HG03159 (cell line): ENCODE measurements around the gene ZNF674.
"Not testable (repeated sequence)": the region's sequence is repeated elsewhere in the genome, so short reads cannot be mapped to it uniquely, and the experiment has no call there.

Experiments used
- ATAC-seq: cut with Tn5 transposase; IDR thresholded peaks from one replicate; pipeline ENCODE4 v1.9.1; 2021; ENCODE audit warnings: mild to moderate bottlenecking, moderate library complexity; ENCODE audit not compliant: unreplicated experiment

Gene ZNF674

DNA sequence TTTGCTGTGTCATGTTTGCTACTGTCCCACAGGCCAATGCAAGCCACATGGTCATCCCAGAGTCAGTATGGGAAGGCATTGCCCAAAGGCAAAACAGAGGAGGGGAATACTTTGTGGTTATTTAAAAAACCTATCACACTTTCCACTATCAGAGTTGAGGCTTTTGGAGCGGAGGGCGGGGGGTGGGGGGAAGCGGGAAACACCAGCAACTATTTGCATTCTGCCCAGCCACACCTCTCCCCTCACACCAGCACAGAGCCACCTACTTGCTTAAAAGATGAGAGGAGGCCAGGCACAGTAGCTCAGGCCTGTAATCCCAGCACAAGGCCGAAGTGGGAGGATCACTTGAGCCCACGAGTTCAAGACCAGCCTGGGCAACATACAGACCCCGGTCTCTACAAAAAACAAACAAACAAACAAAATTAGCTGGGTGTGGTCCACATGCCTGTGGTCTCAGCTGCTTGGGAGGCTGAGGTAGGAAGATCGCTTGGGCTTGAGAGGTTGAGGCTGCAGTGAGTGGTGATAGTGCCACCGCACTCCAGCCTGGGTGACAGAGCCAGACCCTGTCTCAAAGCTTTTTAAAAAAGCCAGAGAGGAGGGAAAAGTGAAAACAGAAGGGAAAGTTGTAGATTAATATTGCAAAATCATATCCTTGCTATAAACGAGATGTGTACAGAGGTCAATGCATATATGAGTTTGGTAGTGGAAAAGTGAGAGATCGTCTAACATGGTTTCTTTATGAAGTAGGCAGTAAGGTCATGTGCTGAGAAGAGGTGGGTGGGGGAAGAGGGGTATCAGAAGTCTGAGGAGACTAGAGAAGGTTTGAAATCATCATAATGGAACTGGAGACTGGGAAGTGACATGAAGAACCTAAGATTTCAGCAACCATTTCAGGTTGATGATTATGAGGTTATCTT is 26.5 kb upstream of the ZNF674 start:
- ATAC-seq, result no peak

DNA sequence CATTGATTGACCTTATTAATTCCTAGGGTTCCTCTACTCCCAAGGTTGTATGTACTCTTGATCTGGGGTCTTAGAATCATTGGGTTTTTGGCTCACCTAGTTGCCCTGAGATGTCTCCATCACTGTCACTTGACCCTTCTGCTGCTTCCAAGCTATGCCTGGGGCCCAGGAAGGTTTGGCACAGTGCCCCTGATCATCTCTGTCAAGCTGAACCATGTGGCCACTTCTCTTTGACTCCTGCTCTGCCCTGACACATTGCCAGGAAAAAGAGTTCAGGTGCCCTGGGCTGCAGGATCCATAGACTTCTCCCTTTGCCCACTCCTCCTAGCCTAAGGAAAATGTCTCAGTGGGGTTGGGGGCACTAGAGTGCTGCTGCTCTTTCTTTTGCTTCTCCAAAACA is 24.4 kb upstream of the ZNF674 start:
- ATAC-seq, result no peak

DNA sequence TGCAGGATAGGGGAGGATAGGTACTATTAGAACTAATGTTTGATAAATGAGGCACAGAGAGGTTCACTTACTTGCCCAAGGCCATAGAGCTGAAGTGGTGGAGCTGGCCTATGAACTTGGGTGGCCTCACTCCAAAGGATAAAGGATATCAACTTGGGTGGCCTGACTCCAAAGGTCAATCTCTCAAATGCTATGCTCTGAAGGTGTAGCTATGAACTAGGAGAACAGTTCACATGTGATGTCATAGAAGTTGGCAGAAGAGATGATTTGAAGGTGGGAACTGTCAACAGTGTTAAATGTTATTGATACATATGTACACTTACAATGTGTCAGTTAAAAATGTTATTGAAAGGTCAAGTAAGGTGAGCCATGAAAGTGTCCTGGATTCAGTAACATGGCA is 22.2 kb upstream of the ZNF674 start:
- no peak for ATAC-seq

DNA sequence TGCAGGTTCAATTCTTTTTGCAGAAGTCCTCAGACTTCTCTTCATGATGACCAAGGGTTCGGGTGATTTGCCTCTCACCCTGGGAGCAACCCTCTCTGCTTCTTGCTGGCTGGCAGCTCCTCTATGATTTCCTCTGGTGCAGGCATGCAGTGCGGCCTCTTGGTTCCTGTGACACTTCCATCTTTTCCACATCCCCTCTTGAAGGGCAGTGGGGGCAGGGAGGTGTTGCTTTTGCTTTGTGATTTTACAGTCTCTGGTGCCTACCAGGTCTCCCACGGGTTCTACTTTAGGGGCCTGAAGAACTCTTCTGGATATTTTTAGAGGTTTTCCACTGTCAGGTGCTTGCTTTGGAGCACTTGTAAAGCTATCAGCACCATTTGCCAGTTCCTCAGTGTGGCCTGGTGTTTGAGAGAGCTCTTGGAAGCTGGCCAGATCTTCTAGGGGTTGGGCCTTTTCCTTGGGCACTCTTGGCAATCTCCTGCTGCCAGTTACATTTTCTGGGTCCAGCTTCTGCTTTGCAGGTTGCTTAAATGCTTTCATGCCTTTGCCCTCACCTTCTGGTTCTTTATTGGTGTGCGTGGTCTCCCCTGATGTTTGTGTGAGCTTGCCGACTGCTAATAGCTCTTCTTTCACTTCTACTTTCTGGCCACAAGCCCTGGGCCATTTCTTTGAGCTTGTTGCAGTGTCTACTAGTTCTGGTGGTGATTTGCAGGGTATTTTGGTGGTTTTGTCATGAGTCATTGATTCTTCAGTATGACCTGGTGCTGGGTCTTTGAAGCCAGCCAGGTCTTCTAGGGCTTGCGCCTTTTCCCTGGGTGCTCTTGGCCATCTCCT is 16.8 kb upstream of the ZNF674 start:
- ATAC-seq, result peak; percentile 96

DNA sequence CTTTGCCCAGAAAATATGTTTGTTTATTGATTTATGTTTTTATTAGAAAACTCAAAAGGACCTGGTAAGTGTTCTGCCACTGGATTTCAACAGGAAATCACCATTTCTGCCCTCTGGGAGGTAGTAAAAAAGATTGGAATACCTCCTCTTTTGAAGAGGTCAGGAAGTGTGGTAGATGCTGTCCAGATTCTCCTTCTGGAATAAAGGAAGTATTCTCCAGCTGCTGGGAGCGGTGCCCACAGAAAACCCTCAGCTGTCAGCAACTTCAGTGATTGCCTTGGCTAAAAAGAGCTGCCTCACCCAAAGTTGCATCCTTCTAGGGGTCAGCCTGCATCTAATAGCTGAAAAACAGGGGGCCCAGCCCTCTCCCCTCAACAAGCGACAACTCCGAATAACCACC is 13.8 kb upstream of the ZNF674 start:
- no peak for ATAC-seq

DNA sequence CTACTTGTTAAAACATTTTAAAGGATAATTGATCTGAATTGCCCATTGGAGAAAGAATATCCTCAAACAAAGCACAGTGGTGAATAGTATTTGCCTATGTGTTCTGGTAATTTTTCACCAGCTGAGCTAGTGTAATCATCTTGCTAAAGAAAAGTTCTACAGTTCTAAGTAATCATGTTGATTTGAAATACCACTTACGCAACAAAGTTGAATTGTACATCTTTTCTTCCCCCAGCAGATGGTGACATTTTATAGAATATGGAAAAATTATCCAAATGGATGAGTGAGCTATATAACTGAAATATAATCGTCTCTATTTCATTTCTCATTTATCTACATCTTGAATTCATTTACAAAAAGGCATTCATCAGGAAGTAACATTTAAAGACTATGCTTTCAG is 9.7 kb upstream of the ZNF674 start:
- ATAC-seq, result no peak

DNA sequence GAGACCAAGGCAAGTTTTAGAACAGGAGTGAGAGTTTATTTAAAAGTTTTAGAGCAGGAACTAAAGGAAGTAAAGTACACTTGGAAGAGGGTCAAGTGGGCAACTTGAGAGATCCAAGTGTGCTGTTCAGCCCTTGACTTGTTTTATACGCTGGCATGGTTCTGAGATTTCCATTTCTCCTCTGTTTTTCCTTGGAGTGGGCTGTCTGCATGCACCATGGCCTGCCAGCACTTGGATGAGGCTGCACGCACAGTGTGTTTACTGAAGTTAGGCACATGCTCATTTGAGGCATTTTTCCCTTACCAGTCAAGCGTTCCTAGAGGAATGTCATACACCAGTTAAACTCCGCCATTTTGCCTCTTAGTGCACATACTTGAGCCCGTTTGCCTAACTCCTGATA is 8.7 kb upstream of the ZNF674 start:
- ATAC-seq, result no peak

DNA sequence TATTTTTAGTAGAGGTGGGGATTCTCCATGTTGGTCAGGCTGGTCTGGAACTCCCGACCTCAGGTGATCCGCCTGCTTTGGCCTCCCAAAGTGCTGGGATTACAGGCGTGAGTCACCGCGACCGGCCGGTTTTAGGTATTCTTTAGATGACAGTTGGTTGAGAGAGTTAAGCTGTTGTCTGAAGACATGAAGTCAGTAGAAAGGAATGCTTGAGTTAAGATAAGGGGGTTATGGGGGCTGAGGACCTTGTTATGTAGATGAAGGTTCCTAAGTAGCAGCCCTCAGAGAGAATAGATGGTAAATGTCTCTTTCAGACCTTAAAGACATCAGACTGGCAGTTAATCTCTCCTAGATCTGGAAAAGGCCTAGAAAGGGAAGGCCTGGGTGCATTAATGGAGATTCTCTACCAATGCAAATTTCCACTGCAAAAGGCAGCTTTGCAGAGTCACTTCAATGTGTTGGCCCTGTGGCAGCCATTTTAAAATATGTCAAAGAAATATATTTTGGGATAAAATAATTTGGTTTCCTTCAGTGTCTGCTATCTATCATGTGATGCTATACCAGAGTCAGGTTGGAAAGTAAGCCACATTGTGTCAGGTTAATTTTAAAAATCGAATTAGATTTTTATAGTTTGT is 6.4 kb upstream of the ZNF674 start:
- ATAC-seq, result no peak

DNA sequence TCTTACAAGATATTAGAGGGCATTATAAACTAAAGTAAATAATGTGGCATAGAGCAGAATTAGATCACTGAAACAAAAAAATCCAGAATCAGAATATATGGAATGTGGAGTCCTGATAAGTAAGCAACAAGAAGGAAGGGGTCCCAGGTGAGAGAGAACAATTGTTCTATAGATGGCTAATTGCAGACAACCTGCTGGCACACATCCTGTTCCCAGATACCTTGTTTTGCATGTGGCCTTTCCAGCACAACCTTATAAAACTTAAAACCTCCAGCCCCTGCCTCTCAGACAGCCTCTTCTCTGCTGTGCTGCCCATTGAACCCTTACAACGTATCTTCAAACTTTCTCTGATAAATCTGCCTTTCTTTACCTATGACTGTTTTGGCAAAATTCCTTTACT is 4.7 kb upstream of the ZNF674 start:
- ATAC-seq, result no peak

DNA sequence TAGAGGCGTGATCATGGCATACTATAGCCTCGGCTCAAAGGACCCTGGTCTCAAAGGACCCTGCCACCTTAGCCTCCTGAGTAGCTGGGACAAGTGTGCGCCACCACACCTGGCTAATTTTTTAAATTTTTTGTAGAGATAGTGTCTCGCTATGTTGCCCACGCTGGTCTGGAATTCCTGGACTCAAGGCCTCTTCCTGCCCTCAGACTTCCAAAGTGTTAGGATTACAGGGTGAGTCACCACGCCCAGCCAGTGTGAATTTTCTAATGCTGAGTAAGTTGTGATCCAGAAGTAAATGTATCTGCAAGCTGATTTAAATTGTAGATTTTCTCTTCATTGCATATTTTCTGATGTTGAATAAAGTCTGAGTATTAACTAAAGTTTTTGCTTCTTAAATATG is 2.6 kb upstream of the ZNF674 start:
- no peak for ATAC-seq

DNA sequence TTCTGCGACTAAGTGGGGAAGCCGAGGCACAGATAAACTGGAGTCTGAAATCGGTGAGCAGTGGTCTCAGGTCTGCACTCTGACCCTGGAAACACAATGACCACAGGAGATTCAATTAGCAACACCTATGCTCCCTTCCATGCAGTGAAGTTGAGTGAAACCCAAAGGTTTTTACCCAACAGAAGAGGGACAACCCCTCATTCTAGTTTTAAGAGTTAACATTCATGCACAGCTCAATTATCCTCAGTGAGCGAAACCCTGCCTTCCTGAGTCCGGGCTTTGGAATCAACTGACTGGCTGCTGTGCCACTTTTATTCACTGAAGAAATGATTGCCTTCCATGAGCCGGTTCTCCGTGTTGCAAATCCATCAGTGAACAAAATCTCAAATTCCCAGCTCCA is 694 bp downstream of the ZNF674 start:
- not testable (repeated sequence) for ATAC-seq

DNA sequence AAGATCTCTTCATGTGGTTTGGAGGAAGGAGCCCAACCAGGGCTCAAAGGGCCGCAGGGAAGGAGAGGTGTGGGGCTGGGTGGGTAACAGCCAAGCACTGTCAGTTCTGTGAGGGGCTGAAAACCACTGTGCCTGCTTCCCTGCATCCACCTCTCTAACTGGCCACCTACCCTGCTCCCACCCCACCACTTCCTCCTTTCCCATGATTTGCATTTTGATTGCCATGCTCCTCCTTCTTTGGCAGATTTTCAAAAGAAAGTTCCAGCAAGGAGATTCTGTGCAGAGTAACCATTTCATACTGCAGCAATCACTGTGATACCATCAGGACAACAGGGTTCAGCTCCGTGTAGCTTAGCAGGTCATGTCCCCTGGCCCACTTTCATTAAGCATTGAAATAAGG is 1.8 kb downstream of the ZNF674 start:
- no peak for ATAC-seq

DNA sequence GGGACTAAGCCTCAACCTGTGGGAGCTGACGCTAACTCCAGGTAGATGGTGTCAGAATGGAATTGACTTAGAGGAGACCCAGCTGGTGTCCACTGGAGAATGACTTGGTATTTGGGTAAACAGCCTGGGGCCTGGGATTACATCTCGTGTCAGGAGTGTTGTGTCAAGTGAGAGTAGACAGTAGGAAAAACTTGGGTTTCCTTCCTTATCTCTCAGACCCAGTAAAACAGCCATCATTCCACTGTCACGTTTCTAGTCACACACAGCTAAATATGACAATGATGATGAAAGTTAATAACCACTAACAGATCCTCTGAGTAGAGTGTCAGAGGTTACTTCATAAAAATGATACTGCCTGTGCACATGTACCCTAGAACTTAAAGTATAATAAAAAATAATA is 13.8 kb downstream of the ZNF674 start:
- ATAC-seq, result no peak

DNA sequence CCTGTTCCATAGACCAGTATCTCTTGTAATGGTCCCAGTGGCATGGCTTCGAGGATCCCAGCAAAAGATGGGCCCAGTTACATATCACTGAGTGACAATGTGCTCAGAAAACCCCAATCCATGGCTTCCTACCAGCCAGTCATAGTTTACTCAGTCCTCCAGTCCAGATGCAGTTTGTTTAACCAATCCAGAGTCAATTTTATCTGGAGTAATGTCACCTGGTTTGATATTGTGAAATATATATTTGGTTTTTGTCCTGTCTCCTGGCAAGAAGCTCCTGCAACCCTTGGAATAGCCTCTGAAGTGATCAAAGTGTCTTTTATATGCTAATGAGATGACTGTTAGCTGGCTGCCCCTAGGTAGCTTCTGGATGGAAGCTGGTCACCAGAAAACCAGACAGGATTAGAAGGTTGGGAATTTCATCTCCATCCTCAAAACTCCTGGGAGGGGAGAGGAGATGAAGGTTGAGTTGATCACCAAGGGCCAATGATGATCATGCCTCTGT is 14.8 kb downstream of the ZNF674 start:
- not testable (repeated sequence) for ATAC-seq

DNA sequence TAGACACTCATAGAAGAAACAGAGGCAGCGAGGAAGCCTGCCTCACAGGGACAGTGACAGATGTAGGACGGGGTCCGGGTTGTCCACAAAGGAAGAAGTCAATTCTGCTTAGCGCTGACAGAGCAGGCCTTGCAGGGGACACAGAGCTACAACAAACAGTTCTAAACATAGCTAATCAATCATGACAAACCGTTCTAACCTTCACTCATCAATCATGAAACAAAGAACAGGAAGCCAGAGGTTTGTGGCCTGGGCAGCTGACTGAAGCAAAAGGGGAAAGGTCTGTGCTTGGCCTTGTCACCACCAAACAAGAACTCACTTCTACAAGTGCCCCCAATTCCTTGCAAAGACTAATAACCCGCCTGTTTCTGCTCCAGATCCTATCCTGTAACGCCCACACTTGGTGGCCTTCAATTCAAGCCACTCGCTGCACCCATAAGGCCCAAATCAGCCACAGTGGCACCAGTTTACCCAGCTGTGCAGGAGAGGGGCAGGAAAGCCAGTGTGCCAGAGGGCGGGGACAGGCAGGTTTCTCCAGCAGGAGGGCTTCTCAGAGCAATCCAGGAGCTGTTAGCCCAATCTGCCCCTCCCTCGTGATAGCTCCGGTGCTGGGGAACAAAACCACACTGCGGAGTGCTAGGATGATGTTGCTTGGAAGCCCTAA is 15.3 kb downstream of the ZNF674 start:
- not testable (repeated sequence) for ATAC-seq

DNA sequence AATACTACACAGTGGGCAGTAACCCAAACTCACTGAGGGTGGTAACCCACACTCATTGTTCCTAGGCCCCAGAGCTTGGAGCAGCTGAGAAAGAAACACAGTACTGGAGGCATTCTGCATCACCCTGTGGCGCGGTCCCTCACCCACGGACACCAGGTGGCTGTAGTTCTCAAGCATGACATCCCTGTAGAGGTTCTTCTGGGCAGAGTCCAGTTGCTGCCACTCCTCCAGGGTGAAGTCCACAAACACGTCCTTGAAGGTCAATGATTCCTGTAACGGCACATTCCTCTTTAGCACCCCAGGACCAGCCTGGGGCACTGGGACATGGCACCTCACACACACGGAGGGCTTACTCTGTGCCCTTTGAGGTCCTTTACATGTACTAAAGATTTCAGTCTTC is 16.6 kb downstream of the ZNF674 start:
- not testable (repeated sequence) for ATAC-seq

DNA sequence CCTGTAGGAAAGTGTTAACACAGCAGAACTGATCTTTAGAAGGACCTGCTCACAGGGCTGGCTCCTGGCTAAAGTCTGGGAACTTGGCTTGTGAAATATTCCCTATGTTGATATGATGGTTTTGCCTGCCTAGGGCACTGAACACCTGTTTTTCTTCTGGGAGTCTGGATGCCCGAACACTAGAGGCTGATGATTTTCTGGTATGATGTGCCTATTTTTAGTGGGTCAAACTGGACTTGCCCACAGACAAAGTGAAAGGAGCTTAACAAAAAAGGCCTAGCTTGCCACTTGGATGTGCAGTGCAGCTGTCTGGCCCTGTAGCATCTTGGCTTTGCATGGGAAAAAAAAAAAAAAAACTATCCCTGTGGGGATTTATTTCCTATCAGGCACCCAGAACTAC is 39.1 kb downstream of the ZNF674 start:
- no peak for ATAC-seq

DNA sequence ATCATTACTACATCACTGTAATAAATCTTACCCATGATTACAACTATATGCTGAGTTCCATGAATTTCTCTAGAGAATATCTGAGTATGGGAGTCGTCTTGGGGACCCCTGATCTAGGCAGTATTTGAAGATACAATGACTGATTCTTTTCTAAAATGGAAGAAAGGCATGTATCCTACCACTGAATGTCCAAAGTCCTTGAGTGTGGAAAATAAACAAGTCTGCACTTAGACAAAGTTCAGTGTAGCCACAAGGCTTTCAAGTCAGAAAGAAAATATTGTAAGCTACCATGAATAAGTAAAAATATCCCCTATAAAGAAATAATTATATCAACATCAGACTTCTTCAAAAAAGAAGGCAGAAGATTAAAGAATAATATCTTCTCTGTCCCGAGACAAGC is 42.4 kb downstream of the ZNF674 start:
- ATAC-seq, result no peak

DNA sequence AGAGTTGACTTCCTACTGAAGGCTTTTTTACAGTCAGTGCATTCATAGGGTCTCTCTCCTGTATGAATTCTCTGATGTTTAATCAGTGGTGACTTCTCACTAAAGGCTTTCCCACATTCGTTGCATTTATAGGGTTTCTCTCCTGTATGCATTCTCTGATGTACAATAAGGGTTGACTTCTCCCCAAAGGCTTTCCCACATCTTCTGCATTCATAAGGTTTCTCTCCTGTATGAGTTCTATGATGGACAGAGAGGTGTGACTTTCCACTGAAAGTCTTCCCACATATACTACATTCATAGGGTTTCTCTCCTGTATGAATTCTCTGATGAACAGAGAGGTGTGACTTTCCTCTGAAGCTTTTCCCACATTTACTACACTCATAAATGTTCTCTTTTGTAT is 45.2 kb downstream of the ZNF674 start:
- no peak for ATAC-seq

DNA sequence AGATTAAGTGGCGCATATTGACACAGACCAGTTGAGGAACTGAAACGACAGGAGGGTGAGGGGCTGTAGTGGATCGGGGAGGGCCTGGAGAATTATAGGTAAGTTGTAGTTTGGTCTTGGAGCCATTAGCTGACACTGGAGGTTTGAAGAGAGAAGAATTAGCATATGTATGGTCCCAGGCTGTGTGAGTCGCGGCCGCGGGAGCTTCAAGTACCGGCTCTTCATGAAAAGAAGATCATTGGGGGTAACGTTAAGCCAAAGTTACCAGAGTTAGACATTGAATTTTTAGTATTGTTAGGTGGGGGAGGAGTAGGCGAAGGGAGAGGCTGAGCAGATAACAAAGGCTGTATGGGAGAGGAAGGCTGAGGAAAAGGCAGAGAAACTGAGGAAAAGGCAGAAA is 56.5 kb downstream of the ZNF674 start:
- ATAC-seq, result no peak

DNA sequence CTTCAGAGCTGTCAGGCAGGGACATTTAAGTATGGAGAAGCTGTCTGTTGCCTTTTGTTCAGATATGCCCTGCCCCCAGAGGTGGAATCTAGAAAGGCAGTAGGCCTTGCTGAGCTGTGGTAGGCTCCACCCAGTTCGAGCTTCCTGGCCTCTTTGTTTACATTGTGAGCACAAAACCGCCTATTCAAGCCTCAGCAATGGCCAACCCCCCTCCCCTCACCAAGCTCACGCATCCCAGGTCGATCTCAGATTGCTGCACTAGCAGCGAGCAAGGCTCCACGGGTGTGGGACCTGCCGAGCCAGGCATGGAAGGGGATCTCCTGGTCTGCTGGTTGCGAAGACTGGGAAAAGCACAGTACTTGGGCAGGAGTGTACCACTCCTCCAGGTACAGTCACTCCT is 59.3 kb downstream of the ZNF674 start:
- ATAC-seq, result no peak
